ENCODE data around the gene TBC1D9B.

The TBC1D9B gene

GRCh38 chr5:179858586-179859427 is 48.9 kb downstream of the TBC1D9B start, which contains the start of gene MRNIP:
Gene MRNIP (minus strand): TSS chr5:179858817. CDS start chr5:179858796, 21 bp downstream.
- H3K4me3 ChIP-seq (ENCODE audit: low read depth, low read length), result peak within 1 kb of the TSS; percentile 97
- H3K36me3 ChIP-seq, result no peaks in the 10 kb centered on the region
- TF ChIP-seq, protein P1, sequence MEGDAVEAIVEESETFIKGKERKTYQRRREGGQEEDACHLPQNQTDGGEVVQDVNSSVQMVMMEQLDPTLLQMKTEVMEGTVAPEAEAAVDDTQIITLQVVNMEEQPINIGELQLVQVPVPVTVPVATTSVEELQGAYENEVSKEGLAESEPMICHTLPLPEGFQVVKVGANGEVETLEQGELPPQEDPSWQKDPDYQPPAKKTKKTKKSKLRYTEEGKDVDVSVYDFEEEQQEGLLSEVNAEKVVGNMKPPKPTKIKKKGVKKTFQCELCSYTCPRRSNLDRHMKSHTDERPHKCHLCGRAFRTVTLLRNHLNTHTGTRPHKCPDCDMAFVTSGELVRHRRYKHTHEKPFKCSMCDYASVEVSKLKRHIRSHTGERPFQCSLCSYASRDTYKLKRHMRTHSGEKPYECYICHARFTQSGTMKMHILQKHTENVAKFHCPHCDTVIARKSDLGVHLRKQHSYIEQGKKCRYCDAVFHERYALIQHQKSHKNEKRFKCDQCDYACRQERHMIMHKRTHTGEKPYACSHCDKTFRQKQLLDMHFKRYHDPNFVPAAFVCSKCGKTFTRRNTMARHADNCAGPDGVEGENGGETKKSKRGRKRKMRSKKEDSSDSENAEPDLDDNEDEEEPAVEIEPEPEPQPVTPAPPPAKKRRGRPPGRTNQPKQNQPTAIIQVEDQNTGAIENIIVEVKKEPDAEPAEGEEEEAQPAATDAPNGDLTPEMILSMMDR (IDR thresholded peaks at IDR 0.05; ENCODE audit: low read depth, low read length), result no peak
- no peaks in the 10 kb centered on the region for H3K27me3 ChIP-seq
- H3K9me3 ChIP-seq, result no peaks in the 10 kb centered on the region
- DNase-seq, result peak; percentile 98
- no peaks in the 10 kb centered on the region for H3K4me1 ChIP-seq

DNA sequence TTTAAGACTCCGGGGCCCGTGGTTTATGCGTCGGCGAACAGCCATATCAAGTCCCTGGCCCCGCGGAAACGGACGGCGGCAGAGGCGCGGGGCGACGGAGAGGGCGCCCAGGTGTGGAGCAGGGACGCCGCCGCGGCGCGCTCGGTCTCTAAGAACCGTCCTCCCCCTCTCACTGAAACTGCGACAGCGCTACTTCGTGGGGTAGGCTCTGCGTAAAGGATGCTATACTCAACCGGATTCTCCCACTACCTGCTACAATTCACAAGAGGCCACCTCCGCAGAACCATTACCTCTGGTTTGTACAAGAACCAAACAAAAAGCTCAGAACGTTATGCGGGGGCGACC is 49.5 kb downstream of the TBC1D9B start:
- TF ChIP-seq, protein P1 (IDR thresholded peaks at IDR 0.05; ENCODE audit: low read depth, low read length), result no peak
- peak; percentile 43 for DNase-seq
- H3K27me3 ChIP-seq, result no peaks in the 10 kb centered on the region
- H3K4me3 ChIP-seq (ENCODE audit: low read depth, low read length), result peak overlapping the region; percentile 97
- no peaks in the 10 kb centered on the region for H3K9me3 ChIP-seq
- H3K4me1 ChIP-seq, result no peaks in the 10 kb centered on the region
- H3K36me3 ChIP-seq, result no peaks in the 10 kb centered on the region

DNA sequence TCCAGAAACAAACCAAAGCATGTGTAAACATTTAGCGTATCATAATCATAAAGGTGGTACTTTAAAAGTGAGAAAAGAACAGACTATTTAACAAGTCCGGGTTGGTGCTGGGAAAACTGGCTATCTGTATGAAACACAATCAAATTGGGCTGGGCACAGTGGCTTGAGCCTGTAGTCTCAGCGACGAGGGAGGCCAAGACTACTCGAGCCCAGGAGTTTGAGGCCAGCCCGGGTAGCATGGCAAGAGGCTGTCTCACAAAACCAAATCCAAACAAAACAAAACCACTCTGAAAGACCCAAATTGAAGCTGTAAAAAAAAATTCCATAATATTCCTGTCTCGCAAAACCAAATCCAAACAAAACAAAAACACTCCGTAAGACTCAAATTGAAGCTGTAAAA is 53.3 kb downstream of the TBC1D9B start:
- Histone ChIP-seq H3K9me3 (no peaks in the 10 kb centered on the region), H3K4me1 (no peaks in the 10 kb centered on the region), H3K36me3 (peaks cover 14% of the 10 kb centered on the region), H3K27me3 (no peaks in the 10 kb centered on the region), H3K4me3 (ENCODE audit: low read depth, low read length) (no peak overlapping the region)
- DNase-seq, result no peak
- TF ChIP-seq, protein P1 (IDR thresholded peaks at IDR 0.05; ENCODE audit: low read depth, low read length), result no peak

DNA sequence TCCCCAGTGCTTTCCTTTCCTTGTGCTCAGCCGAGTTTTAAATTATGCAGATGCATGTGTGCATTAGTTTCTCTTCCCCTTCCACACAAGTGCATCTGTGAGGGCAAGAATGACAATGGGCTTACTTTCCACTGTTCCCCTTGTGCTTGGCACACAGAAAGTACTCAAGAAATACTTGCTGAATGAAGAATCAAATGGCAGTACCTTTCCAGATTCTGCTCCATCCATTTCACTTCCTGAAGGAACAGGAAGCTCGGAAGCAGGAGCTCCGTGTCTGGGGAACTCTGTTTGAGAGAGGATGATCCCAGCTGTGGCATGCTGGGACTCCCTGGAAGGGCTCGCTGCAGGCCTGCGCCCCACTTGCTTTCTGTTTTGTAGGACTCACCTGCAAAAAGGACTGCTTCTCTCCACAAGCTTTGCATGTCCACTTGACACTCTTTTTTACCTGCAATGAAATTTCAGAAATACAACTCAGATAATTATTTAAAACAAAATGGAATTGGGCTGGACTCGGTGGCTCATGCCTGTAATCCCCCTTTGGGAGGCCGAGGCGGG is 54.6 kb downstream of the TBC1D9B start:
- no peaks in the 10 kb centered on the region for H3K9me3 ChIP-seq
- peaks cover 20% of the 10 kb centered on the region for H3K36me3 ChIP-seq
- H3K4me3 ChIP-seq (ENCODE audit: low read depth, low read length), result no peak overlapping the region
- no peaks in the 10 kb centered on the region for H3K27me3 ChIP-seq
- TF ChIP-seq, protein P1 (IDR thresholded peaks at IDR 0.05; ENCODE audit: low read depth, low read length), result no peak
- no peak for DNase-seq
- no peaks in the 10 kb centered on the region for H3K4me1 ChIP-seq

DNA sequence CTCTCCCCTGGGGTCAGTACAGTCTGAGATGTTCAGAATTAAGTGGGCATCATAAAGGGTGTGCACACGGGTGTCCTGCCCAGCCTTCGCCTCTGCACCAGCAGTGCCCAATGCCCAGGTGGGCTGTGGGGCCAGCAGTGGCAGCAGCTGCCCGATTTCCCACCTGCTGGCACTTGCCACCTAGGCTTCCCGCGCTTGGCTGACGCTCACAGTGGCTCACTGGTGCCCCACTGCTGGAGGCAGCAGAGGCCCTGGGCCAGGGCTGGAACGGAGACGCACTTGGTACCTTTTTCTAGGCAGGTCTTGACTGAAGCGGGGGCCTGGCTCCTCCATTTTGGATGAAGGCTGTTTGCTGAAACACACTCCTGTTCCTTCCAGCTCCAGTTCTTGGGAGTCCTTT is 66.1 kb downstream of the TBC1D9B start:
- H3K9me3 ChIP-seq, result no peaks in the 10 kb centered on the region
- no peak overlapping the region for H3K4me3 ChIP-seq (ENCODE audit: low read depth, low read length)
- no peaks in the 10 kb centered on the region for H3K27me3 ChIP-seq
- H3K36me3 ChIP-seq, result peaks cover 31% of the 10 kb centered on the region
- TF ChIP-seq, protein P1 (IDR thresholded peaks at IDR 0.05; ENCODE audit: low read depth, low read length), result no peak
- no peaks in the 10 kb centered on the region for H3K4me1 ChIP-seq
- no peak for DNase-seq

GRCh38 chr5:179840766-179841165 is 66.9 kb downstream of the TBC1D9B start:
- TF ChIP-seq, protein P1 (IDR thresholded peaks at IDR 0.05; ENCODE audit: low read depth, low read length), result no peak
- H3K27me3 ChIP-seq, result no peaks in the 10 kb centered on the region
- H3K4me3 ChIP-seq (ENCODE audit: low read depth, low read length), result no peak overlapping the region
- H3K9me3 ChIP-seq, result no peaks in the 10 kb centered on the region
- DNase-seq, result no peak
- H3K36me3 ChIP-seq, result peaks cover 38% of the 10 kb centered on the region
- H3K4me1 ChIP-seq, result no peaks in the 10 kb centered on the region
